Pancreas (tissue), 10 donors: ENCODE measurements around the gene FAM3C. TPM values are rescaled to one million over a fixed set of nuclear protein-coding genes. Genes with fewer than 3 reads are reported as not detected.

ENCODE experiments used
- ATAC-seq, 4 donors: fragments of 200-7000 bp; cut with Tn5 transposase; one replicate each; pipeline versions ENCODE4 v1.8.0 to v1.9.1; 2020; ENCODE audit warnings: mild to moderate bottlenecking in 4 of 4, moderate library complexity in 4 of 4
- DNase-seq, 6 donors: peaks; one replicate each; pipeline ENCODE4 v3.0.0-alpha.2; 2020
- FAIRE-seq: peaks from 2 replicates; lab custom pipeline; 2012; peaks lifted over from hg19 to GRCh38; lab: Jason Lieb, UNC
- H3K27ac ChIP-seq, 4 donors: fragments of 200-600 bp; sonication (generic); 1 replicate in 3 of 4; 2 replicates in 1 of 4; pipeline versions ENCODE4 v1.5.0 to v1.8.0; 2020
- H3K27me3 ChIP-seq, 4 donors: fragments of 200-600 bp; one replicate each; pipeline ENCODE4 v1.8.0; 2021
- H3K36me3 ChIP-seq, 3 donors: fragments of 200-600 bp; sonication (generic) in 1 of 3; one replicate each; pipeline versions ENCODE4 v1.5.0 to v1.8.0; 2020 to 2021
- H3K4me1 ChIP-seq, 3 donors: fragments of 200-600 bp; one replicate each; pipeline ENCODE4 v1.8.0; 2021
- H3K4me3 ChIP-seq, 4 donors: fragments of 200-600 bp; sonication (generic) in 2 of 4; one replicate each; pipeline versions ENCODE4 v1.5.0 to v1.8.0; 2020 to 2021
- H3K9me3 ChIP-seq, 4 donors: fragments of 200-600 bp; one replicate each; pipeline ENCODE4 v1.8.0; 2021
- WGBS, 2 donors: extraction: QIAGEN DNeasy Blood & Tissue Kit; methylation state at CpG; one replicate each; pipeline ENCODE4 v1.1.7; 2013; 5-methylcytosine and 5-hydroxymethylcytosine counted together
- intact Hi-C, 3 donors: fragments of 100-400 bp; cut with DNase I; formaldehyde crosslinking; loops; one replicate each; pipeline versions ENCODE4 v1.11.1 to v1.14.2; 2022
- polyA plus RNA-seq, 2 donors: library from polyadenylated mRNA; stranded (reverse); fragments of 200-250 nt; gene quantifications; one replicate each; pipeline ENCODE4 v1.2.3, GENCODE V29; 2013
- total RNA-seq, 6 donors: library from RNA; stranded (reverse); fragmentation: NEBNext Ultra II Directional in 4 of 6; extraction: Animal tissue kit (Norgen Biotek cat#: 25700) in 4 of 6; gene quantifications; one replicate each; pipeline versions ENCODE4 v1.2.1 to v1.2.4, GENCODE V29; 2021 to 2023
- TF ChIP-seq, protein P1 (sequence below), 4 donors: fragments of 200-600 bp; sonication (generic) in 3 of 4; IDR thresholded peaks; one replicate each; pipeline versions ENCODE4 v1.5.0 to v1.8.0; 2021; ENCODE audit warnings: antibody characterized with exemption in 4 of 4
- donor health status: healthy with polysubstance abuse.
- donor health status: DM: no; HTN: no; CAD: no; lungs with moderate emphysema.
- donor health status: DM: no; HTN: no; CAD: no.
- donor health status: control.
- donor health status: control.
- donor health status: Bipolar disorder and iron deficiency.
- donor health status: DM: yes; HTN: yes; CAD: no.
- donor health status: DM: no; HTN: no; CAD: no.
- donor health status: DM: no; HTN: no; CAD: no.
- donor health status: DM: yes; HTN: yes; CAD: no.

FAM3C gene
- total and polyA plus RNA-seq, 8 donors: 18.2 to 43.6 (median 37.4) TPM

DNA sequence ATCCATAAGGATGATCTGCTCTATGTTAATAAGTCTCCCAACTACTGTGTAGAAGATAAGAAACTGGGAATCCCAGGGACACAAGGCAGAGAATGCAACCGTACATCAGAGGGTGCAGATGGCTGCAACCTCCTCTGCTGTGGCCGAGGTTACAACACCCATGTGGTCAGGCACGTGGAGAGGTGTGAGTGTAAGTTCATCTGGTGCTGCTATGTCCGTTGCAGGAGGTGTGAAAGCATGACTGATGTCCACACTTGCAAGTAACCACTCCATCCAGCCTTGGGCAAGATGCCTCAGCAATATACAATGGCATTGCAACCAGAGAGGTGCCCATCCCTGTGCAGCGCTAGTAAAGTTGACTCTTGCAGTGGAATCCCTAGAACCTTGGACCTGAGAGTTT, 57.0 kb downstream of the FAM3C start:
- ATAC-seq: no peak
- Histone ChIP-seq H3K4me1 (no peaks in the 10 kb centered on the region), H3K36me3 (no peaks in the 10 kb centered on the region), H3K9me3 (no peaks in the 10 kb centered on the region), H3K27ac (no peak overlapping the region), H3K4me3 (no peak overlapping the region), H3K27me3 (peaks cover 0 to 14% (median 3%) of the 10 kb centered on the region in 4 donors)
- WGBS, 2 donors: 64 to 68% methylated on average over 5 of the region's 5 CpGs
- DNase-seq: no peak
- FAIRE-seq: no peak
- TF ChIP-seq, protein P1, sequence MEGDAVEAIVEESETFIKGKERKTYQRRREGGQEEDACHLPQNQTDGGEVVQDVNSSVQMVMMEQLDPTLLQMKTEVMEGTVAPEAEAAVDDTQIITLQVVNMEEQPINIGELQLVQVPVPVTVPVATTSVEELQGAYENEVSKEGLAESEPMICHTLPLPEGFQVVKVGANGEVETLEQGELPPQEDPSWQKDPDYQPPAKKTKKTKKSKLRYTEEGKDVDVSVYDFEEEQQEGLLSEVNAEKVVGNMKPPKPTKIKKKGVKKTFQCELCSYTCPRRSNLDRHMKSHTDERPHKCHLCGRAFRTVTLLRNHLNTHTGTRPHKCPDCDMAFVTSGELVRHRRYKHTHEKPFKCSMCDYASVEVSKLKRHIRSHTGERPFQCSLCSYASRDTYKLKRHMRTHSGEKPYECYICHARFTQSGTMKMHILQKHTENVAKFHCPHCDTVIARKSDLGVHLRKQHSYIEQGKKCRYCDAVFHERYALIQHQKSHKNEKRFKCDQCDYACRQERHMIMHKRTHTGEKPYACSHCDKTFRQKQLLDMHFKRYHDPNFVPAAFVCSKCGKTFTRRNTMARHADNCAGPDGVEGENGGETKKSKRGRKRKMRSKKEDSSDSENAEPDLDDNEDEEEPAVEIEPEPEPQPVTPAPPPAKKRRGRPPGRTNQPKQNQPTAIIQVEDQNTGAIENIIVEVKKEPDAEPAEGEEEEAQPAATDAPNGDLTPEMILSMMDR (IDR thresholded peaks at IDR 0.05): no peak
- intact Hi-C loops: no loop called here

DNA sequence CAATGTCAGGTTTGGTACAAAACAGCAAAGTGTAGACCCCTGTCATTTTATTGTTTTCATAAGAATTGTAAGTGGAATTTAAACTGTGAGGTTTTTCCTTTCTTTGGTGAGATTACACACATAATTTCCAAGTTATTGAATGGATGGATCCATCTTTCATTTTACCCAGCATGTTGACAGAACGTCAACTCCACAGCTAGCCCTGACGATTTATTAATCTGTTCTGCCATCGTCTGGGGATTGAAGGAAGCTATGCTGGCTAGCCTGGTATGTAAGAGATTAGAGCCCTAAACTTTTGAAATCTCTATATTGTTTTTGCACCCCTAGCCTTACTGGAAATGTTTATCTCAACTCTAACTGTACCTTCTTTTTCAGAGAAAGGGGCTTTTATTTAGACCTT, 58.7 kb downstream of the FAM3C start:
- intact Hi-C loops: no loop called here

DNA sequence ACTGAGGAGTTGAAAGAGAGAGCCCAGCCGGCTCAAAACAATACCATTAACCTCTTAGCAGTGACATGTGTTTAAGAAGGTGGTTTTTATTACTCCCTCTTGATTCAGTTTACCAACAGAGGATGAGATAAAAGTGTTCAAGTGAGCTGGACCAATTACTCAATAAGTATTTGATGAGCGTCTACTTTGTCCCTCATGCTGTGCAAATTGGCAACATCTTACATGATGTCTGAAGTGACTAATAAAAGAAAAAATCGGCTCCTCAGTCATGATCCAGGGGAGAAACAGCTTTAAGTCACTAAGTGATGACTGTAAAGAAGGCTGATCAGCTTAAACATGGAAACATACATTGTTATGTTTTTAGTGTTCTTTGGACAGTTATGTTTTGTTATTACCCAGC, 59.5 kb downstream of the FAM3C start:
- 55 to 74% methylated on average over 3 of the region's 3 CpGs for WGBS, 2 donors
- Histone ChIP-seq H3K4me3 (no peak overlapping the region), H3K27me3 (peaks cover 0 to 37% (median 12%) of the 10 kb centered on the region in 4 donors), H3K27ac (no peak overlapping the region), H3K9me3 (no peaks in the 10 kb centered on the region), H3K4me1 (no peaks in the 10 kb centered on the region), H3K36me3 (no peaks in the 10 kb centered on the region)
- intact Hi-C loops: no loop called here
- FAIRE-seq (no peak), ATAC-seq (no peak), DNase-seq (no peak)
- TF ChIP-seq, protein P1 (IDR thresholded peaks at IDR 0.05): no peak

More for the DNA sequence above, 58.7 kb downstream of the FAM3C start:
- H3K4me1 ChIP-seq: no peaks in the 10 kb centered on the region
- H3K27me3 ChIP-seq: peaks cover 0 to 29% (median 7%) of the 10 kb centered on the region in 4 donors
- no peak overlapping the region for H3K4me3 ChIP-seq
- no peaks in the 10 kb centered on the region for H3K9me3 ChIP-seq
- no peak overlapping the region for H3K27ac ChIP-seq
- FAIRE-seq (no peak), DNase-seq (no peak), ATAC-seq (peak in 3 of 4 donors; percentile 30 to 65 (median 60))
- TF ChIP-seq, protein P1 (IDR thresholded peaks at IDR 0.05): no peak
- 11 to 14% methylated on average over 3 of the region's 3 CpGs for WGBS, 2 donors
- no peaks in the 10 kb centered on the region for H3K36me3 ChIP-seq

DNA sequence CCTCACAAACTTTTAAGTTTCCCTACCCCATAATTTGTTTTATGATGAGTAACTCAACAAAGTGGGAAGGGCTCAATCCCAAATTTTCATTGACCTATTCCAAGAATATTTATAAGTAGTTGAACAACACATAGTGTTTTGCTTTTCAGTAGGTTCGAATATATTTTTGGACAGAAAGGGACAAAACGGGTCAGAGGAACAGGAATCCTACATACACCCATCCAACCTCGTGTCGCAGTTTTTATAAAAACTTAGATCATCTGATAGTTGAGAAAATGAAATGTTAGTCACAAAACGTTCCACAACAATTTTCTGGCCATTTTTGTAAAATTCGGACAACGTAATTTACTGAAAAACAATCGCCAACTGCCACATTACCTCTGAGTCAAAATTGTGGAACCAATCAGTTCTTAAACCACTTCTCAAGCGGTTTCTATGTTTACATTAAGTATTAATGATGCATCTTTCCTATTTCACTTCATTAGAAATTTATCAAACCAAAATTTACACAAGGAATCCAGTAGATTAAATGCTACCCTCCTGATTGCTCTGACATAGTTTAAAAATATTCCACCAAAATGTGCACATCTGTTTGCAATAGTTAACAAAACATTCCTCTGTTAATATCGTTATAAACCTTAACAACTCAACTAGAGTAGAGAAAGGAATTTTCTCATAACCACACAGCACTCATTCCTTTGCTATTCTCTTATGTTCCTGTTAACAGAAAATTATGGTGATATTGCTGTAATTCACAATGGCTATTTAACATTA, 61.0 kb downstream of the FAM3C start:
- TF ChIP-seq, protein P1 (IDR thresholded peaks at IDR 0.05): no peak
- intact Hi-C loops: no loop called here
- Histone ChIP-seq H3K36me3 (no peaks in the 10 kb centered on the region), H3K27me3 (peaks cover 0 to 50% (median 17%) of the 10 kb centered on the region in 4 donors), H3K9me3 (no peaks in the 10 kb centered on the region), H3K4me3 (no peak overlapping the region), H3K27ac (no peak overlapping the region), H3K4me1 (peaks cover 0 to 4% (median 3%) of the 10 kb centered on the region in 3 donors)
- FAIRE-seq (no peak), ATAC-seq (no peak), DNase-seq (no peak)
- 74 to 82% methylated on average over 10 of the region's 10 CpGs for WGBS, 2 donors

GRCh38 chr7:121334376-121334775, 61.7 kb downstream of the FAM3C start:
- H3K4me3 ChIP-seq: no peak overlapping the region
- no peaks in the 10 kb centered on the region for H3K9me3 ChIP-seq
- FAIRE-seq (no peak), ATAC-seq (no peak), DNase-seq (no peak)
- peaks cover 6 to 55% (median 18%) of the 10 kb centered on the region in 4 donors for H3K27me3 ChIP-seq
- WGBS, 2 donors: 96% methylated on average over 4 of the region's 4 CpGs
- TF ChIP-seq, protein P1 (IDR thresholded peaks at IDR 0.05): no peak
- intact Hi-C loops: no loop called here
- no peak overlapping the region for H3K27ac ChIP-seq
- H3K36me3 ChIP-seq: no peaks in the 10 kb centered on the region
- peaks cover 0 to 11% (median 8%) of the 10 kb centered on the region in 3 donors for H3K4me1 ChIP-seq
